GM19467 (cell line): ENCODE data around the gene BTBD9.

Experiments
- ATAC-seq: cut with Tn5 transposase; IDR thresholded peaks from one replicate; pipeline ENCODE4 v1.9.1; 2021; ENCODE audit warnings: mild to moderate bottlenecking, moderate library complexity; ENCODE audit not compliant: unreplicated experiment

BTBD9 gene

GRCh38 chr6:38403548-38403947 is 236.2 kb downstream of the BTBD9 start:
- no peak for ATAC-seq

- ATAC-seq = no peak
These were observed 239.0 kb downstream of the BTBD9 start for GRCh38 chr6:38400764-38401163.

GRCh38 chr6:38400101-38400500 is 239.6 kb downstream of the BTBD9 start:
- ATAC-seq = no peak

- no peak for ATAC-seq
These were observed 243.5 kb downstream of the BTBD9 start for GRCh38 chr6:38396209-38396608.

GRCh38 chr6:38393986-38394385 is 245.7 kb downstream of the BTBD9 start:
- ATAC-seq = no peak

- no peak for ATAC-seq
These were observed 247.8 kb downstream of the BTBD9 start for GRCh38 chr6:38391626-38392579.

GRCh38 chr6:38391206-38391605 is 248.5 kb downstream of the BTBD9 start:
- no peak for ATAC-seq

- no peak for ATAC-seq
These were observed 249.9 kb downstream of the BTBD9 start for GRCh38 chr6:38389875-38390274.

- no peak for ATAC-seq
These were observed 251.8 kb downstream of the BTBD9 start for GRCh38 chr6:38387971-38388370.

- ATAC-seq = no peak
These were observed 252.3 kb downstream of the BTBD9 start for GRCh38 chr6:38387461-38387860.

- ATAC-seq = no peak
These were observed 260.9 kb downstream of the BTBD9 start for GRCh38 chr6:38378801-38379200.

- no peak for ATAC-seq
These were observed 263.8 kb downstream of the BTBD9 start for GRCh38 chr6:38375937-38376336.

GRCh38 chr6:38375341-38375740 is 264.4 kb downstream of the BTBD9 start:
- no peak for ATAC-seq

GRCh38 chr6:38371881-38372280 is 267.8 kb downstream of the BTBD9 start:
- ATAC-seq = no peak

GRCh38 chr6:38370653-38371601 is 268.8 kb downstream of the BTBD9 start:
- no peak for ATAC-seq

GRCh38 chr6:38367231-38367630 is 272.5 kb downstream of the BTBD9 start:
- ATAC-seq = no peak

GRCh38 chr6:38366234-38366633 is 273.5 kb downstream of the BTBD9 start:
- no peak for ATAC-seq

GRCh38 chr6:38364775-38365174 is 275.0 kb downstream of the BTBD9 start:
- no peak for ATAC-seq

- ATAC-seq = no peak
These were observed 275.6 kb downstream of the BTBD9 start for GRCh38 chr6:38364127-38364526.

GRCh38 chr6:38355519-38355918 is 284.2 kb downstream of the BTBD9 start:
- ATAC-seq = no peak

- ATAC-seq = no peak
These were observed 284.8 kb downstream of the BTBD9 start for GRCh38 chr6:38354905-38355304.

GRCh38 chr6:38354037-38354381 is 285.7 kb downstream of the BTBD9 start:
- ATAC-seq = no peak
